Stomach (tissue), 4 donors: Measurements from ENCODE around the gene EPB41L4B.
"Not testable (repeated sequence)": the region's sequence is repeated elsewhere in the genome, so short reads cannot be mapped to it uniquely, and the experiment has no call there.

Source experiments
- CTCF ChIP-seq, 7 experiments: fragments of 450-650 bp in 4 of 7; fragments of 200-600 bp in 3 of 7; sonication (generic) in 3 of 7; IDR thresholded peaks; one replicate each; pipeline ENCODE4 v1.5.1; 2016 to 2019; ENCODE audit warnings: antibody characterized with exemption in 7 of 7, control low read depth in 2 of 7, mild to moderate bottlenecking in 1 of 7
- POLR2AphosphoS5 ChIP-seq, 3 donors: sonication (generic); formaldehyde crosslinking; IDR thresholded peaks; one replicate each; pipeline ENCODE4 v1.6.1; 2016; ENCODE audit warnings: antibody characterized with exemption in 3 of 3

GRCh38 chr9:109218242-109218641 lies 102.6 kb downstream of the EPB41L4B start:
- not testable (repeated sequence) for TF ChIP-seq POLR2AphosphoS5, CTCF (IDR thresholded peaks at IDR 0.05)
